GM18873 (cell line): ENCODE data around the gene ISG20.
"Not testable (repeated sequence)": the region's sequence is repeated elsewhere in the genome, so short reads cannot be mapped to it uniquely, and the experiment has no call there.

ENCODE experiments used
- ATAC-seq: cut with Tn5 transposase; IDR thresholded peaks from one replicate; pipeline ENCODE4 v1.9.1; 2021; ENCODE audit warnings: mild to moderate bottlenecking, moderate library complexity, moderate number of reproducible peaks; ENCODE audit not compliant: unreplicated experiment, low FRiP score

ISG20 gene

DNA sequence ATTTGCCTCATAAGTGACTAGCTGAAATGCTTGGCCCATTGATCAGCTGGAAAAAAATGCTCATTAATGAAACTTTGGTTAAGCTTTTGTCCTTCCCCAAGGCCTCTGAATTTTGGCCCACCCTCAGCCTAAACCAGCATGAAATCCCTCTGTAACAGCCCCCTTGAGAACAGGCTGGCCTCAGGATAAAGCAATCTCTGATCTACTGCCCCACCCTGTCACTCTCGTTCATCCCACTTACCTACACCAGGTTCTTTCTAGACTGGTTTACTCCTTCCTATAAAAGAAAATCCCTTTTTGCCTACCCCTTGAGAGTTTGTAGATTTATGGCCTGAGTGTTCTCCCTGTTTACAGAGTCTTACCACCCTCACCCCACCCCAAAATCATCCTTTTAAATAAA, 21.0 kb upstream of the ISG20 start:
- ATAC-seq, result no peak

DNA sequence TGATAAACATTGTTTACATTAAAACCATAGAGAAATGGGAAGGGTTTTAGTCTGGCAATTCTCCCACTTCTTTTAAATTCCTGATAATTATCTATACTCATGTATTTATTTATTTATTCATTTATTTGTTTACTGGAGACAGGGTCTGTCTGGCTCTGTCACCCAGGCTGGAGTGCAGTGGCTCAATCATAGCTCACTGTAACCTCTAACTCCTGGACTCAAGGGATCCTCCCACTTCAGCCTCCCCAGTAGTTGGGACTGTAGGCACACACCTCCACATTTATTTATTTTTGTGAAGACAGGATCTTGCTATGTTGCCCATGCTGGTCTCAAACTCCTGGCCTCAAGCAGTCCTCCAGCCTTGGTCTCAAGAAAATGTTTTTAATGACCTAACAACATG, 20.1 kb upstream of the ISG20 start:
- no peak for ATAC-seq

DNA sequence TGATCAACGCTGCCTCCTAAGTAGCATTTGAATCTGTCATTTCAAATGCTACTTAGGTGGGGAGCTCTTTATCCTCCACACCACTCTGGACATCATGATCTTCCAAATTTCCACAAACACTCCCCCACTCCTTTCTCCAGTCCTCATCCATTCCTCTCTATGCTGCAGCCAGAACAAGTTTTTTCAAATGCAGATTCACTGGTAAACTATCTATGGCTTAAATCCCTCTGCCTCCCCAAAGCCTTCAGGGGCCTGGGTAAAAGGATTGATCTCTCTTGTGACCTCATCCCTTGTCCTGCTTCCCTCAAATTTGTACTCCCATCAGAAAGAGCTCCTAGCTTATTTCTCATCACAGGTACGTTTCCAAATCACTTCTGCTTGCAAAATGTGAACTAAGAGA, 19.0 kb upstream of the ISG20 start:
- no peak for ATAC-seq

DNA sequence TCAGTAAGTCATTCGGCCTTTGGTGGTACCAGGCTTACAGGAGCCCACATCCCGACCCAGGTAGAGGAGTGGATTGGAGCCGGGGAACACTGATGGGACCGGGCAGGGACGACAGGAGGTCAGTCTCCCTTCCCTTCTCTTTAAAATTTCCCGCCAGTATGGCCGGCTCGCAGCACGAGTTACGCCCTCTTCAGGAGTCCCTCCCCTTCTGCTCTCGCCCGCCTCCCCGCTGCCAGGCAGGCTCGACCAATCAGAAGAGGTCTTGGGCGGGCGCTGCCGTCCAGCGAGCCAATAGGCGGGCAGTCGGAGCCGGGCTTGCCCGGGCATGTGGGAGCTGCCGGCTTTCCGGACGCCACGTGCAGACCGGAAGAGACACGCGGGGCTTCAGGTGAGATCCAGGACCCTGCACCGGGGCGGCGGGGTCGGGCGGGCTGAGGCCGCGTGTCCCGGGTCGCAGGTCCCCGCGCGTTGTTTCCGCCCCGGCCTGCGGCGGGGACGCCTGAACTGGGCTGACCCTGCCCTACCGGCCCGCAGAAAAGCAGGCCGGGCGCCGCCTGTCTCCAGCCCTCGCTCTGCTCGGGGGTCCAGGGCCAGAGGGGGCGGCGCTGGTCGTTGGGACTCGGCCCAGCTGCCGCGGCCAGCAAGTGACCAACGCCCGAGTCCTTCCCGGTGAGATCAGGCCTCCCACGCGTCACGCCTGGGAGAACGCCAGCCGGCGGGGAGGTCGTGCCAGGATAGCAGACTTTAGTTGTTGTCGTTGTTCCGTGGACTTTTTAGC, 17.6 kb upstream of the ISG20 start, which contains the start of gene AEN:
Gene AEN, plus strand, starts transcription at position 346 of the 778 bp plus-strand sequence. CDS start 4,870 bp downstream, outside the sequence.
- peak; percentile 87 for ATAC-seq

DNA sequence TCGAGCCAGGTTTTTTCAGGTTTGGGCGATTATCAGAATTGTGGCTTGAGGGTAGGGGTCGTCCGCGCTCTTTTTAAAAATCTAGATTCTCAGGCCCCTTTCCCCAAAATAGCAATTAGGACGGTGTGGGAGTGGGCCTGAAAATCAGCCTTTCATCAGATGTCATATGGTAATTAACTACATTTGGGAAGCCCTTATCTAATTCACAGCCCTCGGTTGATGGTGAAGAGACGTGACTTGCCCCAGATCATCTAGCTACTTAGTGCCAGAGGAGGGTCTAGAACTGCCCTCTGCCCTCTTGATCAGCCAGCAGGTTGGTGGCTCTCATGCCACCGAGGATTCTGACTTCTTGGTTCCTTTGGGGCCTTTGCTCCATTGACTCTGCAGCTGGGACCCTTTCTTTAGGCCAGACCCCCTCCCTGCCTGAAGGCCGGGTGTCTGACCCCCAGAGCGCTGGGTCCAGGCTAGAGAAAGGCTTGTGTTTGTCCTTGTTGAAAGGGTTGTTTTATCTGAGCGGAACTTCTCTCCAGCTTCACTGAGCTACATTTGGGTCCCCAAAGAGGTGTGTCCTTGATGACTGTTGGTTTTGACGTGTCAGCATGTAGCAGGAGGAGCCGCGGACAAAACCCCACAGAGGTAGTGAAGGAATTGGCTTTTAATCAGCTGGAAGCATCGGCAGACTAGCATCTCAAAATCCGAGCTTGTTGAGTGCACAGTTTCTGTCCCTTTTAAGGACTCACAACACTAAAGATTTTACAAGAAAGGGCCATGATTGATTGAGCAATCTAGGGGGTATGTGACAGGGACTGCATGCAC, 16.8 kb upstream of the ISG20 start:
- no peak for ATAC-seq

DNA sequence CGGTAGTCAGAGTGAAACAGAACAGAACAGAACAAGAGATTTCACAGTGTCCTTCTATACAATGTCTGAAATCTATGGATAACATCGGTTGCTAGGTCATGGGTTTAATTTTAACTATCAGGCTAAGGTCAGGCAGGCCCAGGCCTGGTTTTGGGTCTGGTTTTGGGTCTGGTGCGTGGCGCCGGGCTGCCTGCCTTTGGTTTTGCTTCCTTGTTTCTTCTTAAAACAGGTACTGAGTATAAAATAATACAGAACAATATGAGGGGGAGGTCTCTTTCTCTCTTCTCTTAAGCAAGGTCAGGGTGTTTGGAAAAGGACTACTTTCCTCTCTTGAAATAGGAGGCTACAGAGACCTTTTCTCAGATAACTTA, 16.2 kb upstream of the ISG20 start:
- ATAC-seq, result no peak

DNA sequence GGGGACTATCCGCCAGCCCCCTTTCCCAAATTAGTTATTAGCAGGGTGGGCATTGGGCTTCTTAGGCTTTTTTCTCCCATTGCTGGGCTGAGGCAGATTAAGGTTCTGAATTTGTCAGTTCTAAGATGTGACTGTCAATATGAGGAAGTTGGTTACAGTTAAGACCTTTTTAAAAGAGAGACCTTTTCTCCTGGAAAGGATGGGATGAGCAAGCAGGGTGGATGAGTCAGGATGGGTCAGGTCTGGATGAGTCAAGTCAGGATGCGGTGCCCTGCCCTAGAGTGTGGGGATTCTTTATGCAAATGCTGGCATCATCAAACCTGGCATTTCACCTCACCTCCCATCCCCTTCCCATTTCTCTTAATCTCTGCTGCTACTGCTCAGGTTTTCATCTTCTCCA, 15.8 kb upstream of the ISG20 start:
- no peak for ATAC-seq

DNA sequence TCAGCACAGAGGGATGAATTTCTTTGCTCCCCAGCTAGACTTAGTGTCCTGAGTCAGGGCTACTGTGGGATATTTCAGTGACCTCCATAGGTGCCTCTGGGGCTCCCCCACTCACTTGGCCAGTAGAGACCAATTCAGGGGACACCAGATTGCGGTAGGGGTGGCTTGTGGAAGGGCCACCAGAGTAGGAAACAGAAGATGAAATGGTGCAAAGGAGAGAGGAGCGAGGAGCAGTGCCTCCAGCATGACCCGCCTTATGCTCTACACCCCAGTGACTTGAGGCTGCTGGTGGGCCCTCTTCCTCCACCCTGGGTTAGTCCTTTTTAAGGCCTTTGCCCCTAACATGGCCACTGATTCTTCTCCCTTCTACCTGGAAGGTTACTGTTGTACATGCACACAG, 15.2 kb upstream of the ISG20 start:
- no peak for ATAC-seq

DNA sequence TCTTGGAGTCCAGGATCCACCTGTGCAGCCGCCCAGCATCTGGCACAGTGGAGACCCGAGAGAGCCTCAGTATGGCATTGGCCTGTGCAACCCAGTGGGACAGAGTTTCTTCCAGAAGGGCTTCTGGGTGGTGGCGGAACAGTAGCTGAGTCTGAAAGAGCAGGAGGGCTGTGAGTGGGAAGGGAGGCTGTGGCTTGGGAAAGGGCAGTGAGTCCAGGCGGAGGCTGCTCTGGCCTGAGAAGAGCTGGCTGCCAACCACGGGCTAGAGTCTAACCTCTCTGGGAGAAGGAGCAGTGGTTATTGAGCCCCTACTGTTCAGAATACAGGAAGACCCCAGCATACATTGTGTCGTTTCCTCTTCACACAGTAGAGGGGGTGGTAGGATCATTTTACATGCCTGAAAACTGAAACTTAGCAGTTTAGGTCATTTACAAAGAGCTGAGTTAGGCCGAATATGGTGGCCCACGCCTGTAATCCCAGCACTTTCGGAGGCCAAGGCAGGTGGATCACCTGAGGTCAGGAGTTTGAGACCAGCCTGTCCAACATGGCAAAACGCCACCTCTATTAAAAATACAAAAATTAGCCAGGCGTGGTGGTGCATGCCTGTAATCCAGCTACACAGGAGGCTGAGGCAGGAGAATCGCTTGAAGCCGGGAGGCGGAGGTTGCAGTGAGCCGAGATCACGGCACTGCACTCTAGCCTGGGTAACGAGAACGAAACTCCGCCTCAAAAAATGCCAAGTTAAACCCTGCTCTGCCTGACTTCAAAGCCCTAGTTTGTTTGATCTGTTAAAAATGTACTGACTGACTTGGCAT, 14.5 kb upstream of the ISG20 start:
- ATAC-seq, result peak; percentile 39

DNA sequence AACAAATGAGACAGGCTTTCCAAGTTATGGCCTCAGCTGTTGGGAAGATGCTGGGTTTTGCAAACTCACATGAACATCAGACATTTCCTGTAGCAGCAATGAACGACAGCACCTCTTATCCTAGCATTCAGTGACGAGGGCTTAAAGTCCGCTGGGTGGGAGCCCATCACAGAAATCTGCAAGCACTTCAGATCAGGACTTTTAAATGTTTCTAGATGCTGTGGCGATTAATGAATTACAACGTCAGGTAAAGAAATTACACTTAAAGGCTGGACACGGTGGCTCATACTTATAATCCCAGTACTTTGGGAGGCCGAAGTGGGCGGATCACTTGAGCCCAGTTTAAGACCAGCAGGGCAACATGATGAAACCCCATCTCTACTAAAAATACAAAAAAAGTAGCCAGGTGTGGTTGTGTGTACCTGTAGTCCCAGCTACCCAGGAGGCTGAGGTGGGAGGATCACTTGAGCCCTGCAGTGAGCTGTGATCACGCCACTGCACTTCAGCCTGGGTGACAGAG, 13.8 kb upstream of the ISG20 start:
- ATAC-seq, result no peak

DNA sequence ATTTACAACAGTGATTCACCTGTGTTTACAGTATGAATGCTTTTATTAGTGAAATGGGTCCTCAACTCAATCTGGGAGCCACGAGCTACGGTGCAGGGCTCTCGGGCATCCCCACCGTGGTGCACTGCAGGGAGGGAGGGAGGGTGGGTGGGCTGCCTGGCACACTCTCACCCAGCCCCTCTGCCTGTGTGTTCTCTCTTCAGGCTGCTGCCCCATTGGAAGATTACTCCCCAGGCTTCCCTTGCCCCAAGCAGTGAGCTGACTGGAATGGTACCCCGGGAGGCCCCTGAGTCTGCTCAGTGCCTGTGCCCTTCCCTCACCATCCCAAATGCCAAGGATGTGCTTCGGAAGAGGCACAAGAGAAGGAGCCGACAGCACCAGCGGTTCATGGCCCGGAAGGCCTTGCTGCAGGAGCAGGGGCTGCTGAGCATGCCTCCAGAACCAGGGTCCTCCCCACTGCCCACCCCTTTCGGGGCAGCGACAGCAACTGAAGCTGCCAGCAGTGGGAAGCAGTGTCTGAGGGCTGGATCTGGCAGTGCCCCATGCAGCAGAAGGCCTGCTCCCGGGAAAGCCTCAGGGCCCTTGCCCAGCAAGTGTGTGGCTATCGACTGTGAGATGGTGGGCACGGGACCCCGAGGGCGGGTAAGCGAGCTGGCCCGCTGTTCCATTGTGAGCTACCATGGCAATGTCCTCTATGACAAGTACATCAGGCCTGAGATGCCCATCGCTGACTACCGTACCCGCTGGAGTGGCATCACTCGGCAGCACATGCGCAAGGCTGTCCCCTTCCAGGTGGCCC, 12.7 kb upstream of the ISG20 start:
- no peak for ATAC-seq

DNA sequence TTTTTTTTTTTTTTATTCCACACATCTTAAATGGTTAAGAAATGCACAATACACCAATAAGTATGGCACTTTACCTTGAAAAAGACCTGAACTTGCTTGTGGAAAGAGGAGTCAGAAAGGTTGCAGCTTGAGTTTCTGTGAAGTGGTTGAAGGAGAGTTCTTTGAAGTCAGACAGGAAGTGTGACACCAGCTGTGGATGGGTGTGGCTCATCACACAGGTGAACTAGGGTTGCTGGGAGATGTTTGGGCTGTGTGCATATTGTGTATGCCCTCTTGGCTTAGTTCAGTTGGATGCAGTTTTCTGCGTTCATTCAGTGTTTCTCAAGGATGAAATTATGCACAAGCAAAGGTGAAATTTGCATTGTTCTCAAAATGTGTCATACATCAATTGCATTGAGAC, 11.4 kb upstream of the ISG20 start:
- ATAC-seq, result no peak

DNA sequence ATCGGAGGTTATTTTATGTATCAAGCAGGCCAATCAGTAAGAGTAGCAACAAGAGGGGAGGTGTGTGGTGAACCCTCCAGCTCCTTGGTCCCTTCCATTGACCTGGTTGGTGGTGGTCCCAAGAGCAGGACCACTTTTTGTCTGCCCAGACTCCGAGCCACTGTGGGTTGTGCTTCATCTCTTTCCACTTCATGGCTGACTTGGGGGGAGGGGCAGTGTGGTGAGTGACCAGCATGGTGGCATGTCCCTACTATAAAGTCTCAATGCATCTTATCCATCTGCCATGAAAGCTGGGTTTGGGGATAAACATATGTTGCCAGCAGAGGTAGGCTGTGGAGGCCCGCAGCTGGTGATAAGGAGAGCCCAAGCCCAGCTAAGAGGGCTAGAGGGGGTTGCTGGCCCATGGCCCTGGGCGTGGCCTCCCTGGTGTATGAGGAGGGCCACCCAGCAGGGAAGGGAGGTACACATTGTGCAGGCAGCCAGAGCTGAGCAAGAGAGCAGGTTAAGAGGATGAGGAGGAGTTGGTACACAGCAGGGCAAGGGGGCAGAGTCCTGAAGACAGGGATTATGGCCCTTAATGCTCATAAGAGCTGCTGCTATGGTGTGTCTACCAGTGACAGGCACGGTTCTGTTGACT, 10.7 kb upstream of the ISG20 start:
- ATAC-seq, result no peak

DNA sequence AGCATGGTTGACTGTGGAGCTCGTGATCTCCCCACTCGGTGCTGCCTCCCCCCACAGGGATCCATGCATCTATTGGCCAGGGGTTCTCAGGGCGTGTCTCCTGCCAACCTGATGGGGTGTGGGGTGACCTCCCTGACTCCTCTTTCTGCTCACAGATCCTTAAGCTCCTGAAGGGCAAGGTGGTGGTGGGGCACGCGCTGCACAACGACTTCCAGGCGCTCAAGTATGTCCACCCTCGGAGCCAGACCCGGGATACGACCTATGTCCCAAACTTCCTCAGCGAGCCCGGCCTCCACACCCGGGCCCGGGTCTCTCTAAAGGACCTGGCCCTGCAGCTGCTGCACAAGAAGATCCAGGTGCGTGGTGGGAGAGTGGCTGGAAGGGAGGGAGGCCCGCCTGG, 9.7 kb upstream of the ISG20 start:
- no peak for ATAC-seq

DNA sequence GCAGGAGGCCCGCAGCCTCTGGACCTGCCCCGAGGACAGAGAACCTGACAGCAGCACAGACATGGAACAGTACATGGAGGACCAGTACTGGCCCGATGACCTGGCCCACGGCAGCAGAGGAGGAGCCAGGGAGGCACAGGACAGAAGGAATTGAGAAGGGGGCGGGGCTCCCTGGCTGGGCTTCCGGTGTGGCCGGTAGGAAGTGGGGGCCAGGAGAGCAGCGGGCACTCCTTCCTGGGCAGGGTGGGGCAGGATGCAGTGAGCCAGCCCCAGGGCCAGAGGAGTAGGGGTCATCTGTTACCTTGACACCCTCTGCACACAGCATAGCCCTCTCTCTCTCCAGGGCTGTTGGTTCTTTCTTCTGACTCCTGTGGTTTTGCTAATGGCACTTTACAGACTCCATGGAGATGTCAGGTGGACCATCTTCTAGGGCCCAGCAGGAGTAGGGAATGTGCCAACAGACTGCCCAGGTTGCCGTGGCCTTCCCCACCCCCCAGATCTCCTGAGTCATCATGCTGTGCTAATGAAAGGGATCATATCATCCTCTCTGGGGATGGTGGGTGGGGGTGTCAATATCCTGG, 8.6 kb upstream of the ISG20 start:
- ATAC-seq, result no peak

DNA sequence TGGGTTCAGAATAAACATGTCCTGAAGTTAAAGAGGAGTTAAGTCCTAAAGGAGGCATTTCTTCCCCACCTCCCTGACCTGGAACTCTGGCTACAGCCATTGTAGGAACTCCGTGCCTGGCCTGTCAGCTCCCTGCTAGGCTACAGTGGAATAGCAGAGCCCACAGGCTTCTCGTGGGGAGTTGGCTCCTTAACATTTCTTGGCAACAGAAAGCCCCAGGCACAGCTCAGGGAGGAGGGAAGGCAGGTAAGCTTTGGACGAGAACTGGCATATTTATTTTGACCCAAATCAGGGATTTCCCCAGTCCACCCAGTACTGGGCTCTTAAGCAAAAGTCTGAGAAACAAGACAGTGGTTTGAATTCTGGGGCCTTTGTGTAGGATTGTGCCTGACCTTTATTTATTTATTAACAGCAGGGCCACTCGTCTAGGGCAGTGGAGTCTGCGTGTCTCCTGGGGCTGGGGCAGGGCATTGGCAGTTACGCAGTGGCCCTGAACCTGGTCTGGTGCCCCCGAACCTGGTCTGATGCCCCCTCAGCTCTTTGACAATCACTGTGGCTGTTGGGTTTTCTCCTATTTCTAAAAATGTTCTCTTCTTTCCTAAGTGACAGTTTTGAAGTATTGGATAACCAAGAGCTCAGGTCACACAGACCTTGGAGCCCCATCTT, 7.9 kb upstream of the ISG20 start:
- ATAC-seq, result no peak

DNA sequence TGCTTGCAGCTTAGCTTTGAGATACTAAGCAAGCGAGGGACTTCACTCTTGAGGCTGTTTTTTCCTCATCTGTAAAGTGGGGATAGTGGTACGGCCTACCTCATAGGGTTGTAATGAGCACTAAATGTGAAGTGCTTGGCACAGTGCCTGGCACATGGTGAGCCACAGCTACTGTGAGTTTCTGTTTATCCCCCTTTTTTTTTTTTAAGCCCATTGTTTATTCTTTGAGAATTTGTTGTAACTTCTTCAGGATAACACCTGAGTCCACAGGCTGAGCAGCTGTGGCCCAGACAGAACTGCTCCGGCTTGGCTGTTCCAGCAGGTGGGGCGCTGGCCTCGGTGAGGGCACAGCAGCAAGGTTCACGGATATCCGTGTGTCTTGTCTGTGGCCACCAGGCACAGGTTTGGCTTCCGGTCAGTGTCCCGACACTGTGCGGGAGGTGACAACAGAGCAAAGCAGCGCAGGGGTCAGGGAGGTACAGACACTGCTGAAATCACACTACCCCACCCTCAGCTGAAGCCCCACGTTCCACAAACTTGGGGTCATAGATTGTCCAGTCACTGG, 7.3 kb upstream of the ISG20 start:
- ATAC-seq, result no peak

DNA sequence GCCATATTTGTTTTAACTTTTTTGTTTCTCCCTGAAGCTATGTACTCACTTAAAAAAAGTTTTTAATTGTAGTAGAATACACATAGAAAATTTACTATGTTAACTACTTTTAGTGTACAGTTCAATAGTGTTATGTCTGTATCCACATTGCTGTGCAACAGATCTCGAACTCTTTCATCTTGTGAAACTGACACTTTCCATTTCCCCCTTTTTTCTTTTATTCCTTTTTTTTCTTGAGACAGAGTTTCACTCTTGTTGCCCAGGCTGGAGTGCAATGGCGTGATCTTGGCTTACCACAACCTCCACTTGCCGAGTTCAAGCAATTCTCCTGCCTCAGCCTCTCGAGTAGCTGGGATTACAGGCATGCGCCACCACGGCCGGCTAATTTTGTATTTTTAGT, 6.0 kb upstream of the ISG20 start:
- ATAC-seq, result not testable (repeated sequence)
